PFSK-1 (cell line): ENCODE results near the gene FANCC.

Experiments
- POLR2AphosphoS5 ChIP-seq: IDR thresholded peaks from 2 replicates; pipeline ENCODE4 v1.6.1; 2012; ENCODE audit warnings: low read depth, mild to moderate bottlenecking, control low read depth, low read length, moderate library complexity
- SIN3A ChIP-seq: IDR thresholded peaks from 2 replicates; pipeline ENCODE4 v1.6.1; 2012; ENCODE audit warnings: mild to moderate bottlenecking, low read length, moderate library complexity, borderline replicate concordance; ENCODE audit not compliant: insufficient read depth
- TAF1 ChIP-seq: IDR thresholded peaks from 2 replicates; pipeline ENCODE4 v1.6.1; 2012; ENCODE audit warnings: low read length, control low read depth, borderline replicate concordance; ENCODE audit not compliant: insufficient read depth

- TF ChIP-seq POLR2AphosphoS5: no peak
- no peak for TF ChIP-seq SIN3A
- TF ChIP-seq TAF1: no peak
Measured at GRCh38 chr9:95360866-95361265, 43.4 kb upstream of the FANCC start.
